ENCODE data around the gene STIM2.
"Not testable (repeated sequence)": the region's sequence is repeated elsewhere in the genome, so short reads cannot be mapped to it uniquely, and the experiment has no call there.

The STIM2 gene

GRCh38 chr4:27011401-27011800, 150.8 kb downstream of the STIM2 start:
- Histone ChIP-seq H3K27me3 (ENCODE audit: insufficient read depth, low read length) (no peaks in the 10 kb centered on the region), H3K9me3 (ENCODE audit: low read length) (no peaks in the 10 kb centered on the region), H3K4me1 (ENCODE audit: insufficient read depth, low read length) (no peaks in the 10 kb centered on the region), H2AFZ (ENCODE audit: low read depth, low read length) (no peak overlapping the region), H3K36me3 (ENCODE audit: insufficient read depth, low read length) (no peaks in the 10 kb centered on the region), H3K4me3 (ENCODE audit: low read length) (no peak overlapping the region)

- H3K36me3 ChIP-seq (ENCODE audit: insufficient read depth, low read length) = peaks cover 1% of the 10 kb centered on the region
- H2AFZ ChIP-seq (ENCODE audit: low read depth, low read length) = no peak overlapping the region
- no peak overlapping the region for H3K4me3 ChIP-seq (ENCODE audit: low read length)
- H3K9me3 ChIP-seq (ENCODE audit: low read length) = no peaks in the 10 kb centered on the region
- H3K4me1 ChIP-seq (ENCODE audit: insufficient read depth, low read length) = no peaks in the 10 kb centered on the region
- no peaks in the 10 kb centered on the region for H3K27me3 ChIP-seq (ENCODE audit: insufficient read depth, low read length)
Observed at GRCh38 chr4:27013012-27013411, 152.4 kb downstream of the STIM2 start.

- no peak overlapping the region for H3K4me3 ChIP-seq (ENCODE audit: low read length)
- H3K4me1 ChIP-seq (ENCODE audit: insufficient read depth, low read length) = no peaks in the 10 kb centered on the region
- peaks cover 5% of the 10 kb centered on the region for H3K36me3 ChIP-seq (ENCODE audit: insufficient read depth, low read length)
- no peak overlapping the region for H2AFZ ChIP-seq (ENCODE audit: low read depth, low read length)
- H3K27me3 ChIP-seq (ENCODE audit: insufficient read depth, low read length) = no peaks in the 10 kb centered on the region
- H3K9me3 ChIP-seq (ENCODE audit: low read length) = no peaks in the 10 kb centered on the region
Observed at GRCh38 chr4:27016551-27016950, 155.9 kb downstream of the STIM2 start.

- Histone ChIP-seq H3K27me3 (ENCODE audit: insufficient read depth, low read length) (no peaks in the 10 kb centered on the region), H3K36me3 (ENCODE audit: insufficient read depth, low read length) (peaks cover 8% of the 10 kb centered on the region), H3K4me3 (ENCODE audit: low read length) (no peak overlapping the region), H3K9me3 (ENCODE audit: low read length) (peaks cover under 1% of the 10 kb centered on the region), H3K4me1 (ENCODE audit: insufficient read depth, low read length) (no peaks in the 10 kb centered on the region), H2AFZ (ENCODE audit: low read depth, low read length) (no peak overlapping the region)
Observed at GRCh38 chr4:27017623-27018022, 157.0 kb downstream of the STIM2 start.

- Histone ChIP-seq H3K27me3 (ENCODE audit: insufficient read depth, low read length) (no peaks in the 10 kb centered on the region), H3K9me3 (ENCODE audit: low read length) (peaks cover 1% of the 10 kb centered on the region), H3K4me1 (ENCODE audit: insufficient read depth, low read length) (no peaks in the 10 kb centered on the region), H3K36me3 (ENCODE audit: insufficient read depth, low read length) (peaks cover 12% of the 10 kb centered on the region), H2AFZ (ENCODE audit: low read depth, low read length) (no peak overlapping the region), H3K4me3 (ENCODE audit: low read length) (no peak overlapping the region)
Observed at GRCh38 chr4:27018076-27018475, 157.4 kb downstream of the STIM2 start.

- no peak overlapping the region for H3K4me3 ChIP-seq (ENCODE audit: low read length)
- H3K36me3 ChIP-seq (ENCODE audit: insufficient read depth, low read length) = peaks cover 12% of the 10 kb centered on the region
- no peaks in the 10 kb centered on the region for H3K4me1 ChIP-seq (ENCODE audit: insufficient read depth, low read length)
- H3K27me3 ChIP-seq (ENCODE audit: insufficient read depth, low read length) = no peaks in the 10 kb centered on the region
- H3K9me3 ChIP-seq (ENCODE audit: low read length) = peaks cover 1% of the 10 kb centered on the region
- no peak overlapping the region for H2AFZ ChIP-seq (ENCODE audit: low read depth, low read length)
Observed at GRCh38 chr4:27018910-27019309, 158.3 kb downstream of the STIM2 start.

- Histone ChIP-seq H3K9me3 (ENCODE audit: low read length) (peaks cover 1% of the 10 kb centered on the region), H3K27me3 (ENCODE audit: insufficient read depth, low read length) (no peaks in the 10 kb centered on the region), H3K36me3 (ENCODE audit: insufficient read depth, low read length) (peaks cover 12% of the 10 kb centered on the region), H3K4me3 (ENCODE audit: low read length) (no peak overlapping the region), H2AFZ (ENCODE audit: low read depth, low read length) (no peak overlapping the region), H3K4me1 (ENCODE audit: insufficient read depth, low read length) (no peaks in the 10 kb centered on the region)
Observed at GRCh38 chr4:27019766-27020165, 159.1 kb downstream of the STIM2 start.

GRCh38 chr4:27020203-27020602, 159.6 kb downstream of the STIM2 start:
- no peak overlapping the region for H3K4me3 ChIP-seq (ENCODE audit: low read length)
- H3K27me3 ChIP-seq (ENCODE audit: insufficient read depth, low read length) = no peaks in the 10 kb centered on the region
- H3K9me3 ChIP-seq (ENCODE audit: low read length) = peaks cover 1% of the 10 kb centered on the region
- H2AFZ ChIP-seq (ENCODE audit: low read depth, low read length) = no peak overlapping the region
- peaks cover 12% of the 10 kb centered on the region for H3K36me3 ChIP-seq (ENCODE audit: insufficient read depth, low read length)
- H3K4me1 ChIP-seq (ENCODE audit: insufficient read depth, low read length) = no peaks in the 10 kb centered on the region

GRCh38 chr4:27020603-27021002, 160.0 kb downstream of the STIM2 start:
- H3K27me3 ChIP-seq (ENCODE audit: insufficient read depth, low read length) = no peaks in the 10 kb centered on the region
- peaks cover 1% of the 10 kb centered on the region for H3K9me3 ChIP-seq (ENCODE audit: low read length)
- peaks cover 12% of the 10 kb centered on the region for H3K36me3 ChIP-seq (ENCODE audit: insufficient read depth, low read length)
- no peak overlapping the region for H2AFZ ChIP-seq (ENCODE audit: low read depth, low read length)
- H3K4me3 ChIP-seq (ENCODE audit: low read length) = no peak overlapping the region
- no peaks in the 10 kb centered on the region for H3K4me1 ChIP-seq (ENCODE audit: insufficient read depth, low read length)

- peaks cover 11% of the 10 kb centered on the region for H3K36me3 ChIP-seq (ENCODE audit: insufficient read depth, low read length)
- no peak overlapping the region for H3K4me3 ChIP-seq (ENCODE audit: low read length)
- no peaks in the 10 kb centered on the region for H3K27me3 ChIP-seq (ENCODE audit: insufficient read depth, low read length)
- H3K4me1 ChIP-seq (ENCODE audit: insufficient read depth, low read length) = no peaks in the 10 kb centered on the region
- H3K9me3 ChIP-seq (ENCODE audit: low read length) = peaks cover 1% of the 10 kb centered on the region
- H2AFZ ChIP-seq (ENCODE audit: low read depth, low read length) = no peak overlapping the region
Observed at GRCh38 chr4:27022963-27023362, 162.3 kb downstream of the STIM2 start.

- Histone ChIP-seq H3K9me3 (ENCODE audit: low read length) (peaks cover 1% of the 10 kb centered on the region), H3K36me3 (ENCODE audit: insufficient read depth, low read length) (peaks cover 10% of the 10 kb centered on the region), H2AFZ (ENCODE audit: low read depth, low read length) (no peak overlapping the region), H3K4me1 (ENCODE audit: insufficient read depth, low read length) (no peaks in the 10 kb centered on the region), H3K27me3 (ENCODE audit: insufficient read depth, low read length) (no peaks in the 10 kb centered on the region), H3K4me3 (ENCODE audit: low read length) (no peak overlapping the region)
Observed at GRCh38 chr4:27023366-27023765, 162.7 kb downstream of the STIM2 start.

GRCh38 chr4:27024805-27025204, 164.2 kb downstream of the STIM2 start:
- Histone ChIP-seq H3K4me1 (ENCODE audit: insufficient read depth, low read length) (no peaks in the 10 kb centered on the region), H2AFZ (ENCODE audit: low read depth, low read length) (no peak overlapping the region), H3K36me3 (ENCODE audit: insufficient read depth, low read length) (peaks cover 7% of the 10 kb centered on the region), H3K27me3 (ENCODE audit: insufficient read depth, low read length) (no peaks in the 10 kb centered on the region), H3K9me3 (ENCODE audit: low read length) (peaks cover 1% of the 10 kb centered on the region), H3K4me3 (ENCODE audit: low read length) (no peak overlapping the region)

- Histone ChIP-seq H3K9me3 (ENCODE audit: low read length) (peaks cover 1% of the 10 kb centered on the region), H3K4me3 (ENCODE audit: low read length) (no peak overlapping the region), H3K4me1 (ENCODE audit: insufficient read depth, low read length) (no peaks in the 10 kb centered on the region), H3K36me3 (ENCODE audit: insufficient read depth, low read length) (peaks cover 6% of the 10 kb centered on the region), H3K27me3 (ENCODE audit: insufficient read depth, low read length) (no peaks in the 10 kb centered on the region), H2AFZ (ENCODE audit: low read depth, low read length) (no peak overlapping the region)
Observed at GRCh38 chr4:27027428-27027827, 166.8 kb downstream of the STIM2 start.

- not testable (repeated sequence) for H2AFZ ChIP-seq (ENCODE audit: low read depth, low read length); H3K9me3 ChIP-seq (ENCODE audit: low read length); H3K36me3 ChIP-seq (ENCODE audit: insufficient read depth, low read length); H3K27me3 ChIP-seq (ENCODE audit: insufficient read depth, low read length); H3K4me1 ChIP-seq (ENCODE audit: insufficient read depth, low read length); H3K4me3 ChIP-seq (ENCODE audit: low read length)
Observed at GRCh38 chr4:27035127-27035526, 174.5 kb downstream of the STIM2 start.
